GM20000 (cell line): ENCODE results near the gene FCRLA.

Experiments used
- DNase-seq: peaks from one replicate; pipeline ENCODE4 v3.0.0; 2012; ENCODE audit warnings: low spot score
- CTCF ChIP-seq: IDR thresholded peaks from 2 replicates; pipeline ENCODE4 v1.5.1; 2012; ENCODE audit warnings: mild to moderate bottlenecking, control low read depth; ENCODE audit errors: extremely low read depth, missing control alignments

Gene FCRLA

DNA sequence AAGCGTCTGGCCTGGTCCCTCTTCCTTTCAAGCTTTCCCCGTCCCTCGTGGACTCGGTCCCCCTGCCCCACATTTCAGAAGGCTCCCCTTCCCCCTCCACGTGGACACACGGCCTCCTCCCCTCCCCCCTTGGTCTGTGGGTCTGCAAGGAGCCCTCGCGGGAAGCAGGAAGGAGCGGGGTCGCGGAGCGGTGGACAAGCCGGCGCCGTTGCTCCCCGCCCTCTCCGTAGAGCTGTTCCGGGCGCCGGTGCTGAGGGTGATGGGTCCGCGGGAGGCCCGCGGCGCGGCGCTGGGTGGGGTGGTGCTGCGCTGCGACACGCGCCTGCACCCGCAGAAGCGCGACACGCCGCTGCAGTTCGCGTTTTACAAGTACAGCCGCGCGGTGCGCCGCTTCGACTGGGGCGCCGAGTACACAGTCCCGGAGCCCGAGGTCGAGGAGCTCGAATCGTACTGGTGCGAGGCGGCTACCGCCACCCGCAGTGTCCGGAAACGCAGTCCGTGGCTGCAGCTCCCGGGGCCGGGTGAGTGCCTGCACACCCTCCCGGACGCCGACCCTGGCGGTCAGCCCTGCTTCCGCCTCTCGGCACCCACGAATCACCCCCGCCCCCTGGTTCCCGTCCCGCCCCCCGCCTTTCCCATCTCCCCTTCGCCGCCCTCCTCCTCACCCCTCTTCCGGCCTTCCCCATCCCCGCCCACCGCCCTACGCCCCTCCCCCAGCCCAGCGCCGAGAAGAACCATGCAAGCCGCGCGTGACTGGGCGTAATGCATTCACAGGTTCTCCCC, 19.6 kb downstream of the FCRLA start:
- no peak for TF ChIP-seq CTCF
- DNase-seq = peak; percentile 90

- DNase-seq = peak; percentile 38
- no peak for TF ChIP-seq CTCF
Observed at GRCh38 chr1:161727256-161727924, 20.4 kb downstream of the FCRLA start.

DNA sequence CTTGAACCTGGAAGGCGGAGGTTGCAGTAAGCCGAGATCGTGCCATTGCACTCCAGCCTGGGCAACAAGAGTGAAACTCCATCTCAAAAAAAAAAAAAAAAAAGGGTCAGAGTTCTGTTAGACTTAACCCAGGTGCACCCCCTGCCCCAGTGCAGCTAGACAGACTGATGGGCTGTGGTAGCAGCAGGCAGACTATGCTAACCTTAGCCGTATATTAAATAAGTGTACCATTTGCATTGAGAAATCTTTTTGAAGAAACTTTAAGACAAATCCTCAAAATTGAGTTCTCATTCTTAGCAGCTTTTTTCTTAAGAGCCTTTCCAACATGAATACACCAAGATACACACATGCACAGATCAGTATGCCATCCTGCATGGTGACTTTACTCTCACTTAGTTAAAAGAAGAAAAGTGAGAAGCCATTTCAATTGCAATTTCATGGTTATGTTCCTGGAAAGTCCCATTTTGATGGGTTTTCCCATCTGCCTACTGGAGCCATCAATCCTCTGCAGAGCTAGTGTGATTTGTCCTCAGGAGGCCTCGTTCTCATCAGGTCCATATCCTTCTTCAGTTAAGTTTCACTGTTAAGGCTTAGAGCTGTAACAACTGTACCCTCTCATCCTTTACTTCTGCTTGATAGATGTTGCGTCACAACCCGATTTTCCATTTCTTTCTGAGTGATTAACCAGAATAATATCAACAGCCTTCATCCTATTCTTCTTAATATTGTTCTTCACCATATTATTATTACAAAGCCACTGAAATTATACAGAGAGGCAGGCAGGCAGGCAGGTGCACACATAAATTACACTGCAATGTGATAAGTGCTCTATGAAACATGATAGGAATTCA, 21.6 kb downstream of the FCRLA start:
- no peak for TF ChIP-seq CTCF

GRCh38 chr1:161730050-161730564, 23.1 kb downstream of the FCRLA start:
- no peak for TF ChIP-seq CTCF

More for the DNA sequence above, 21.6 kb downstream of the FCRLA start:
- DNase-seq = no peak

DNA sequence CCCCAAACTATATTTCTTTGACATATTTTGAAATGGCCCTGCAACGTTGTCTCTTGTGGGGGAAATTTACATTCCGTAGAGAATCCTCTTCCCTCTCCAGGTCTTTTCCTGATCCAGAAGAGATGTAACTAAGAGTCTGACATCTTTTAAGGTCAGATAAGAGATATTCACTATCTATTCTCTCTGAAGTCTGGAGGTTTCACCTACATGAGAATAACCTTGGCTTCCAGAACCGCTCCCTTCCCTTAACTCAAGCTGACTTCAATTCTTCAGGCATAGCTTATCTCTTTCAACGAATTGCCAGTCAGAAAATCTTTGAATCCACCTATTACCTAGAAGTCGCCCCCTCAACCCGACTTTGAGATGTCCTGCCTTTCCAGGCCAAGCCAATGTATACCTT, 24.2 kb downstream of the FCRLA start:
- no peak for TF ChIP-seq CTCF
- DNase-seq = no peak

More at GRCh38 chr1:161730050-161730564, 23.1 kb downstream of the FCRLA start:
- peak; percentile 26 for DNase-seq

DNA sequence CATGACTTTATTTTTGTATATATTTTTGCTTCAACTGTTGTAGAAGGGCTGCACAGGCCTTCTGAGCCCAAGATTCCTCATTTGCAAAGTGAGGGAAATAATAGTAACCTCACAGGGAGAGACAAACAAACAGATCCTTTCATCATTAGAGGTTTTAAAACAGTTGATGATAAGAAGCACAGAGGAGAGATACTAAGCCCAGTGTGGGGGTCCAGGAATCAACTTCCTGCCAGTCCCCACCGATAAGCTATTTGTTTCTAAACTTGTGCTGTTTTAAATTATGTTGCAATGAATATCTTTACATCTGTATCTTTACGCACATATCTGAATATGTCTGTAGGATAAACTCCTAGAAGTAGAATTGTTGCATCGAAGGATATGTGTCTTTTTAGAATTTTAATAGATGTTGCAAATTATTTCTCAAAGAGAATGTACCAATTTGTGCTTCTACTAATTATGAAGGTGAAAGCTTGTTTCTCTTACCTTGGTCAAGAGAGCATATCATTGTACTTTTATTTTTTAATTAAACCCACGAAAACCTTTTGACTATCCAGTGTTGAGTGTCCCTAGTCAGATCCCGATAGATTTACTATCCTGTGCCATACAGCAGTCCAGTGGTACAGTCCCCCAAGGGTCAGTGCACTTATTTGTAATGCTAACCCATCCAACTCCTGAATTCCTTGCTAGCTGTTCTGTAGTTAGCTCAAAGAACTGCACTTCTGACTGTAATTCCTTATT, 25.1 kb downstream of the FCRLA start:
- TF ChIP-seq CTCF = no peak
- DNase-seq = no peak
